Small intestine (tissue), 7 donors: ENCODE measurements around the gene HRH3. TPM values are rescaled to one million over a fixed set of nuclear protein-coding genes. Genes with fewer than 3 reads are reported as not detected.

Experiments
- DNase-seq, 2 donors: peaks; one replicate each; pipeline versions ENCODE4 v3.0.0 to v3.0.0-alpha.2; 2013
- FAIRE-seq: peaks from 2 replicates; lab custom pipeline; 2012; peaks lifted over from hg19 to GRCh38; lab: Jason Lieb, UNC
- H3K27ac ChIP-seq, 3 donors: one replicate each; pipeline ENCODE4 v1.5.1; 2013; ENCODE audit warnings: low read length in 2 of 3, mild to moderate bottlenecking in 2 of 3, control low read depth in 1 of 3, inconsistent platforms in 1 of 3, low read depth in 1 of 3, moderate library complexity in 1 of 3
- H3K27me3 ChIP-seq, 3 donors: one replicate each; pipeline ENCODE4 v1.6.1; 2013; ENCODE audit warnings: low read length in 3 of 3, inconsistent platforms in 1 of 3; ENCODE audit not compliant: control insufficient read depth in 3 of 3, insufficient read depth in 3 of 3
- H3K36me3 ChIP-seq, 3 donors: one replicate each; pipeline ENCODE4 v1.6.1; 2013; ENCODE audit warnings: low read length in 3 of 3, inconsistent platforms in 1 of 3, low read depth in 1 of 3, mild to moderate bottlenecking in 1 of 3, moderate library complexity in 1 of 3; ENCODE audit not compliant: control insufficient read depth in 3 of 3, insufficient read depth in 2 of 3
- H3K4me1 ChIP-seq, 3 donors: one replicate each; pipeline ENCODE4 v1.6.1; 2013; ENCODE audit warnings: low read length in 2 of 3, inconsistent platforms in 1 of 3, low read depth in 1 of 3, mild to moderate bottlenecking in 1 of 3, moderate library complexity in 1 of 3; ENCODE audit not compliant: control insufficient read depth in 3 of 3, insufficient read depth in 2 of 3
- H3K4me3 ChIP-seq, 3 donors: one replicate each; pipeline ENCODE4 v1.5.1; 2013; ENCODE audit warnings: low read length in 3 of 3, control low read depth in 1 of 3, inconsistent platforms in 1 of 3, low read depth in 1 of 3, mild to moderate bottlenecking in 1 of 3, moderate library complexity in 1 of 3
- H3K9me3 ChIP-seq, 2 donors: one replicate each; pipeline ENCODE4 v1.6.1; 2013; ENCODE audit warnings: low read depth in 1 of 2, low read length in 1 of 2; ENCODE audit not compliant: control insufficient read depth in 2 of 2, insufficient read depth in 1 of 2
- WGBS, 3 donors: extraction: QIAGEN DNeasy Blood & Tissue Kit; methylation state at CpG; one replicate each; pipeline ENCODE4 v1.1.7; 2013; 5-methylcytosine and 5-hydroxymethylcytosine counted together
- polyA plus RNA-seq, 4 donors: library from polyadenylated mRNA; stranded (reverse) in 3 of 4; unstranded in 1 of 4; fragments of 200-250 nt in 3 of 4; fragments of 120-200 nt in 1 of 4; gene quantifications; one replicate each; pipeline versions ENCODE4 v1.2.1 to v1.2.3, GENCODE V29; 2013
- donor health status: healthy with polysubstance abuse.
- donor health status: control.
- donor health status: control.
- donor health status: Bipolar disorder and iron deficiency.
- donor health status: healthy.

HRH3 gene
- polyA plus RNA-seq, 4 donors, result 0.06 to 0.31 TPM; not detected in 2

GRCh38 chr20:62179162-62179504 is 40.9 kb downstream of the HRH3 start:
- no peaks in the 10 kb centered on the region for H3K9me3 ChIP-seq
- no peak overlapping the region for H3K27ac ChIP-seq
- WGBS, 3 donors, result 97 to 100% (median 98%) methylated on average over 14 of the region's 14 CpGs
- DNase-seq (no peak), FAIRE-seq (no peak)
- peaks cover under 1 to 41% (median 6%) of the 10 kb centered on the region in 3 donors for H3K36me3 ChIP-seq
- no peak overlapping the region for H3K4me3 ChIP-seq
- H3K4me1 ChIP-seq, result peaks cover 3 to 6% (median 5%) of the 10 kb centered on the region in 3 donors
- no peaks in the 10 kb centered on the region for H3K27me3 ChIP-seq

GRCh38 chr20:62178316-62179161 is 41.5 kb downstream of the HRH3 start:
- H3K27ac ChIP-seq, result no peak overlapping the region
- DNase-seq (no peak), FAIRE-seq (no peak)
- H3K4me3 ChIP-seq, result no peak overlapping the region
- H3K9me3 ChIP-seq, result no peaks in the 10 kb centered on the region
- H3K27me3 ChIP-seq, result no peaks in the 10 kb centered on the region
- H3K4me1 ChIP-seq, result peaks cover 0 to 2% (median 1%) of the 10 kb centered on the region in 3 donors
- peaks cover 2 to 45% (median 6%) of the 10 kb centered on the region in 3 donors for H3K36me3 ChIP-seq
- WGBS, 3 donors, result 95 to 96% (median 95%) methylated on average over 19 of the region's 19 CpGs

- FAIRE-seq, result no peak
- Histone ChIP-seq H3K4me1 (no peaks in the 10 kb centered on the region), H3K4me3 (no peak overlapping the region), H3K27ac (no peak overlapping the region), H3K36me3 (peaks cover 2 to 53% (median 6%) of the 10 kb centered on the region in 3 donors), H3K27me3 (no peaks in the 10 kb centered on the region), H3K9me3 (no peaks in the 10 kb centered on the region)
- DNase-seq, result no peak
- WGBS, 3 donors, result 91 to 95% (median 92%) methylated on average over 9 of the region's 9 CpGs
Observed at GRCh38 chr20:62177307-62177706, 42.8 kb downstream of the HRH3 start.

- no peak for FAIRE-seq
- Histone ChIP-seq H3K4me3 (no peak overlapping the region), H3K36me3 (peaks cover 2 to 53% (median 6%) of the 10 kb centered on the region in 3 donors), H3K4me1 (no peaks in the 10 kb centered on the region), H3K27ac (no peak overlapping the region), H3K27me3 (no peaks in the 10 kb centered on the region), H3K9me3 (no peaks in the 10 kb centered on the region)
- 89 to 95% (median 92%) methylated on average over 15 of the region's 15 CpGs for WGBS, 3 donors
- DNase-seq, result no peak
Observed at GRCh38 chr20:62176866-62177265, 43.2 kb downstream of the HRH3 start.

GRCh38 chr20:62175711-62176110 is 44.4 kb downstream of the HRH3 start:
- Histone ChIP-seq H3K9me3 (no peaks in the 10 kb centered on the region), H3K27ac (no peak overlapping the region), H3K27me3 (no peaks in the 10 kb centered on the region), H3K4me1 (no peaks in the 10 kb centered on the region), H3K4me3 (no peak overlapping the region), H3K36me3 (peaks cover 2 to 55% (median 6%) of the 10 kb centered on the region in 3 donors)
- 95 to 96% (median 95%) methylated on average over 10 of the region's 10 CpGs for WGBS, 3 donors
- no peak for FAIRE-seq
- DNase-seq, result no peak

- FAIRE-seq, result no peak
- Histone ChIP-seq H3K36me3 (peaks cover 2 to 58% (median 6%) of the 10 kb centered on the region in 3 donors), H3K9me3 (no peaks in the 10 kb centered on the region), H3K27me3 (no peaks in the 10 kb centered on the region), H3K4me3 (no peak overlapping the region), H3K27ac (no peak overlapping the region), H3K4me1 (no peaks in the 10 kb centered on the region)
- DNase-seq, result no peak
- WGBS, 3 donors, result 95 to 98% (median 96%) methylated on average over 25 to 26 of the region's 26 CpGs
Observed at GRCh38 chr20:62174870-62175624, 45.0 kb downstream of the HRH3 start.

- DNase-seq (no peak), FAIRE-seq (no peak)
- Histone ChIP-seq H3K27me3 (no peaks in the 10 kb centered on the region), H3K9me3 (no peaks in the 10 kb centered on the region), H3K36me3 (peaks cover 2 to 64% (median 6%) of the 10 kb centered on the region in 3 donors), H3K4me3 (no peak overlapping the region), H3K27ac (no peak overlapping the region), H3K4me1 (no peaks in the 10 kb centered on the region)
- 95 to 97% (median 96%) methylated on average over 28 of the region's 28 CpGs for WGBS, 3 donors
Observed at GRCh38 chr20:62174021-62174804, 45.9 kb downstream of the HRH3 start.

- 94 to 96% (median 95%) methylated on average over 13 to 18 of the region's 18 CpGs for WGBS, 3 donors
- H3K9me3 ChIP-seq, result no peaks in the 10 kb centered on the region
- no peak overlapping the region for H3K4me3 ChIP-seq
- peaks cover 2 to 69% (median 6%) of the 10 kb centered on the region in 3 donors for H3K36me3 ChIP-seq
- no peak for DNase-seq
- no peak for FAIRE-seq
- H3K27me3 ChIP-seq, result no peaks in the 10 kb centered on the region
- no peak overlapping the region for H3K27ac ChIP-seq
- H3K4me1 ChIP-seq, result no peaks in the 10 kb centered on the region
Observed at GRCh38 chr20:62172666-62173065, 47.4 kb downstream of the HRH3 start.
